ENCODE results near the gene PACRG.

The PACRG gene

DNA sequence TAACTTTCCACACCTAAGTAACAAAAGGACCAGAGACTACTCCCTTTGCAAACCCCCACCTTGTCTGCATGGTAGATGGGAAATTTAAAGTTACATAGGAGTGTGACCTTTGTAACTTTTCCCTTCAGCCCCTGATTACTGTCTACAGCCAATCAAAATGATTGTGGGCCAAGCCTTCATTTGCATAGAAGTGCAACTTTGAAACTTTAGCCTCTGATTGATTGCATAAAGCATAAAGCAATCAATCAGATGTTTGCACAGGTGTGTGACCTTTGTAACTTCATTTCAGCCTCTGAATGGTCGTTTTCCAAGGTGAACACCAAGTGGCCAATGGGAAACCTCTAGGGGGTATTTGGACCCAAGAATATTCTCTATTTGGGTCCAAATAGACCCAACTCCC, 46.3 kb upstream of the PACRG start:
- TF ChIP-seq POLR2AphosphoS5 (IDR thresholded peaks at IDR 0.05; ENCODE audit: low read depth, low read length) (no peak), FOXP2 (optimal IDR thresholded peaks at IDR 0.05; ENCODE audit: borderline replicate concordance, extremely low read depth, extremely low read length, insufficient read depth) (no peak)

GRCh38 chr6:162683135-162683534, 44.6 kb upstream of the PACRG start:
- TF ChIP-seq POLR2AphosphoS5 (IDR thresholded peaks at IDR 0.05; ENCODE audit: low read depth, low read length) = no peak
- TF ChIP-seq REST (IDR thresholded peaks at IDR 0.05; ENCODE audit: insufficient read depth in 1 of 2, low read depth in 2 of 2, low read length in 2 of 2) = no peak
- TF ChIP-seq FOXP2 (optimal IDR thresholded peaks at IDR 0.05; ENCODE audit: borderline replicate concordance, extremely low read depth, extremely low read length, insufficient read depth) = no peak
- TF ChIP-seq TAF1 (IDR thresholded peaks at IDR 0.05; ENCODE audit: borderline replicate concordance, insufficient read depth, low read length) = no peak
- TF ChIP-seq SIN3A (IDR thresholded peaks at IDR 0.05; ENCODE audit: borderline replicate concordance, insufficient read depth, low read length) = no peak

- no peak for TF ChIP-seq TAF1 (IDR thresholded peaks at IDR 0.05; ENCODE audit: borderline replicate concordance, insufficient read depth, low read length)
- TF ChIP-seq FOXP2 (optimal IDR thresholded peaks at IDR 0.05; ENCODE audit: borderline replicate concordance, extremely low read depth, extremely low read length, insufficient read depth) = no peak
- no peak for TF ChIP-seq POLR2AphosphoS5 (IDR thresholded peaks at IDR 0.05; ENCODE audit: low read depth, low read length)
- no peak for TF ChIP-seq REST (IDR thresholded peaks at IDR 0.05; ENCODE audit: insufficient read depth in 1 of 2, low read depth in 2 of 2, low read length in 2 of 2)
- no peak for TF ChIP-seq SIN3A (IDR thresholded peaks at IDR 0.05; ENCODE audit: borderline replicate concordance, insufficient read depth, low read length)
Measured at GRCh38 chr6:162684052-162684451, 43.7 kb upstream of the PACRG start.

DNA sequence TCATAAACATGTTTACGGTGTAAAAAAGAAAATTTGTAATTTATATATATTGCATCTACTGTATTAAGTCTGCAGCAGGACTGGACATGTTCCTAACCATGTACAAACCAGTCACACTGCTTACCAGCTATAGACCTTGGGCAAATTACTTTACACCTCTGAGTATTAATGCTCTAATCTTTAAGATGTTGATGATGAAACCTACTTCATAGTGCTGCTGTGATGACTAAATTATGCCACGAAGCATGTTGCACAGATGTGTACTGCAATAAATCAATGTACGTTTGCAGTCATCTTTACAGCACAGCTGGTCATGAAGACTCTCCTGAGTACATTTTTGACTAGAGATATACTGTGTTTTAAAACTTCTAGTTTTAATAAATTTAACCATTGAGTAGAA, 42.8 kb upstream of the PACRG start:
- TF ChIP-seq POLR2AphosphoS5 (IDR thresholded peaks at IDR 0.05; ENCODE audit: low read depth, low read length) (no peak), TAF1 (IDR thresholded peaks at IDR 0.05; ENCODE audit: borderline replicate concordance, insufficient read depth, low read length) (no peak), SIN3A (IDR thresholded peaks at IDR 0.05; ENCODE audit: borderline replicate concordance, insufficient read depth, low read length) (no peak), FOXP2 (optimal IDR thresholded peaks at IDR 0.05; ENCODE audit: borderline replicate concordance, extremely low read depth, extremely low read length, insufficient read depth) (no peak)

DNA sequence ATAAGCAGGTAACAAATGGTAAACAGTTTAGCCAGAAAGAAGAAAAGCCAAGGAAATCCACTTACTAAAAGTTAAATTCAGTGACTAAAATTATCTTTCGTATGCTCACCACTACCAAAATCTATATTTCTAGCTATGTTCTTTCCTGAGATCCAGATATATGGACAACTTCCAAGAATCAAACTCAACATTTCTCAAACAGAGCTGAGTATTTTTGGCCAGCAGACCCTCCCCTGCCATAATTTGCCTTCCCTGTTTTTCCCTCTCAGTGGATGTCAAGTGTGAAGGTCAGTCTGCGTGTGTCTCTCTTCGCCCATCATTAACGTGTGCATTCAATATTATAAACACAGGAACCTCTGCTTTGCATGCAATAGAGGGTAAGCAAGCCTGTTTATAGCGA, 42.2 kb upstream of the PACRG start:
- no peak for TF ChIP-seq REST (IDR thresholded peaks at IDR 0.05; ENCODE audit: insufficient read depth in 1 of 2, low read depth in 2 of 2, low read length in 2 of 2)
- no peak for TF ChIP-seq POLR2AphosphoS5 (IDR thresholded peaks at IDR 0.05; ENCODE audit: low read depth, low read length)
- TF ChIP-seq FOXP2 (optimal IDR thresholded peaks at IDR 0.05; ENCODE audit: borderline replicate concordance, extremely low read depth, extremely low read length, insufficient read depth) = no peak
- TF ChIP-seq SIN3A (IDR thresholded peaks at IDR 0.05; ENCODE audit: borderline replicate concordance, insufficient read depth, low read length) = no peak
- TF ChIP-seq TAF1 (IDR thresholded peaks at IDR 0.05; ENCODE audit: borderline replicate concordance, insufficient read depth, low read length) = no peak

GRCh38 chr6:162688751-162689345, 38.9 kb upstream of the PACRG start:
- TF ChIP-seq FOXP2 (optimal IDR thresholded peaks at IDR 0.05; ENCODE audit: borderline replicate concordance, extremely low read depth, extremely low read length, insufficient read depth) = no peak
- TF ChIP-seq TAF1 (IDR thresholded peaks at IDR 0.05; ENCODE audit: borderline replicate concordance, insufficient read depth, low read length) = no peak
- no peak for TF ChIP-seq POLR2AphosphoS5 (IDR thresholded peaks at IDR 0.05; ENCODE audit: low read depth, low read length)
- TF ChIP-seq SIN3A (IDR thresholded peaks at IDR 0.05; ENCODE audit: borderline replicate concordance, insufficient read depth, low read length) = no peak
- no peak for TF ChIP-seq REST (IDR thresholded peaks at IDR 0.05; ENCODE audit: insufficient read depth in 1 of 2, low read depth in 2 of 2, low read length in 2 of 2)
